Liver (tissue), 9 donors: Measurements from ENCODE around the gene LCN2. TPM values are rescaled to one million over a fixed set of nuclear protein-coding genes. Genes with fewer than 3 reads are reported as not detected.
A peak's percentile ranks its signal among the peaks of the same experiment; 100 is the strongest.

Experiments
- DNase-seq: peaks from one replicate; pipeline ENCODE4 v3.0.0-alpha.2; 2017; ENCODE audit warnings: low spot score
- H3K27ac ChIP-seq, 2 donors: one replicate each; pipeline ENCODE4 v1.7.0; 2013; ENCODE audit warnings: inconsistent platforms in 2 of 2, low read length in 2 of 2, control low read depth in 1 of 2, low read depth in 1 of 2, mild to moderate bottlenecking in 1 of 2
- H3K27me3 ChIP-seq, 4 donors: one replicate each; pipeline versions ENCODE4 v1.6.1 to v1.7.0; 2013; ENCODE audit warnings: low read length in 3 of 4, inconsistent platforms in 1 of 4, mild to moderate bottlenecking in 1 of 4, moderate library complexity in 1 of 4; ENCODE audit not compliant: control insufficient read depth in 4 of 4, insufficient read depth in 4 of 4
- H3K36me3 ChIP-seq, 4 donors: one replicate each; pipeline versions ENCODE4 v1.6.1 to v1.7.0; 2013; ENCODE audit warnings: low read length in 3 of 4, mild to moderate bottlenecking in 3 of 4, low read depth in 1 of 4, moderate library complexity in 1 of 4; ENCODE audit not compliant: control insufficient read depth in 4 of 4, insufficient read depth in 3 of 4
- H3K4me1 ChIP-seq, 4 donors: one replicate each; pipeline versions ENCODE4 v1.6.1 to v1.7.0; 2013; ENCODE audit warnings: low read length in 3 of 4, mild to moderate bottlenecking in 3 of 4, moderate library complexity in 1 of 4; ENCODE audit not compliant: control insufficient read depth in 4 of 4, insufficient read depth in 4 of 4
- H3K4me3 ChIP-seq, 3 donors: one replicate each; pipeline versions ENCODE4 v1.6.1 to v1.7.0; 2013; ENCODE audit warnings: low read length in 3 of 3, control low read depth in 1 of 3, low read depth in 1 of 3, mild to moderate bottlenecking in 1 of 3
- H3K9ac ChIP-seq, 2 donors: one replicate each; pipeline ENCODE4 v1.7.0; 2013; ENCODE audit warnings: low read length in 2 of 2, mild to moderate bottlenecking in 2 of 2, moderate library complexity in 2 of 2, control low read depth in 1 of 2, low read depth in 1 of 2
- H3K9me3 ChIP-seq, 4 donors: one replicate each; pipeline versions ENCODE4 v1.6.1 to v1.7.0; 2013; ENCODE audit warnings: low read length in 3 of 4; ENCODE audit not compliant: control insufficient read depth in 4 of 4
- ATF3 ChIP-seq: IDR thresholded peaks from 2 replicates; pipeline ENCODE4 v1.6.1; 2016; ENCODE audit warnings: antibody characterized with exemption
- CTCF ChIP-seq: fragments of 150-350 bp; IDR thresholded peaks from 2 replicates; pipeline ENCODE4 v1.5.1; 2017; ENCODE audit warnings: improper control_type of control experiment, low read depth, low read length; ENCODE audit not compliant: missing input control
- EGR1 ChIP-seq, 2 donors: IDR thresholded peaks; 2 replicates each; pipeline ENCODE4 v1.6.1; 2016 to 2018; ENCODE audit warnings: antibody characterized with exemption in 2 of 2, low read depth in 2 of 2
- FOXA1 ChIP-seq: IDR thresholded peaks from 2 replicates; pipeline ENCODE4 v1.6.1; 2016; ENCODE audit warnings: antibody characterized with exemption
- FOXA2 ChIP-seq: IDR thresholded peaks from 2 replicates; pipeline ENCODE4 v1.6.1; 2016; ENCODE audit warnings: antibody characterized with exemption
- GABPA ChIP-seq, 2 donors: IDR thresholded peaks in 1 of 2; conservative IDR thresholded peaks in 1 of 2; 2 replicates each; pipeline ENCODE4 v1.6.1; 2016; ENCODE audit warnings: antibody characterized with exemption in 2 of 2, mild to moderate bottlenecking in 1 of 2, moderate library complexity in 1 of 2
- HNF4A ChIP-seq, 2 donors: conservative IDR thresholded peaks; 2 replicates each; pipeline ENCODE4 v1.6.1; 2016; ENCODE audit warnings: antibody characterized with exemption in 2 of 2, mild to moderate bottlenecking in 2 of 2
- HNF4G ChIP-seq: IDR thresholded peaks from 2 replicates; pipeline ENCODE4 v1.6.1; 2016; ENCODE audit warnings: antibody characterized with exemption
- JUND ChIP-seq, 2 donors: IDR thresholded peaks; 2 replicates each; pipeline ENCODE4 v1.6.1; 2016; ENCODE audit warnings: antibody characterized with exemption in 2 of 2
- MAX ChIP-seq: IDR thresholded peaks from 2 replicates; pipeline ENCODE4 v1.6.1; 2016; ENCODE audit warnings: antibody characterized with exemption
- NR2F2 ChIP-seq: IDR thresholded peaks from 2 replicates; pipeline ENCODE4 v1.6.1; 2016; ENCODE audit warnings: antibody characterized with exemption
- RAD21 ChIP-seq, 2 donors: IDR thresholded peaks; 2 replicates each; pipeline ENCODE4 v1.6.1; 2016; ENCODE audit warnings: antibody characterized with exemption in 2 of 2, mild to moderate bottlenecking in 2 of 2
- REST ChIP-seq: IDR thresholded peaks from 2 replicates; pipeline ENCODE4 v1.6.1; 2016; ENCODE audit warnings: antibody characterized with exemption, mild to moderate bottlenecking
- SP1 ChIP-seq: IDR thresholded peaks from 2 replicates; pipeline ENCODE4 v1.6.1; 2018; ENCODE audit warnings: antibody characterized with exemption, mild to moderate bottlenecking
- TAF1 ChIP-seq: conservative IDR thresholded peaks from 2 replicates; pipeline ENCODE4 v1.6.1; 2016; ENCODE audit warnings: antibody characterized with exemption, mild to moderate bottlenecking
- YY1 ChIP-seq: IDR thresholded peaks from 2 replicates; pipeline ENCODE4 v1.6.1; 2016; ENCODE audit warnings: antibody characterized with exemption, mild to moderate bottlenecking
- ZBTB33 ChIP-seq: IDR thresholded peaks from 2 replicates; pipeline ENCODE4 v1.6.1; 2016; ENCODE audit warnings: antibody characterized with exemption
- WGBS: extraction: QIAGEN DNeasy Blood & Tissue Kit; methylation state at CpG from one replicate; pipeline ENCODE4 v1.1.7; 2013; 5-methylcytosine and 5-hydroxymethylcytosine counted together
- polyA plus RNA-seq, 2 donors: library from polyadenylated mRNA; stranded (reverse) in 1 of 2; unstranded in 1 of 2; fragments of 200-250 nt in 1 of 2; fragments of >200 nt in 1 of 2; fragmentation: Nextera tagmentation in 1 of 2; extraction: Ambion mirVana in 1 of 2; gene quantifications; one replicate each; pipeline versions ENCODE4 v1.2.1 to v1.2.3, GENCODE V29; 2013 to 2015
- total RNA-seq, 2 donors: library from RNA; depleted of rRNA; stranded (reverse); fragments of >200 nt; gene quantifications; one replicate each; pipeline ENCODE4 v1.2.3, GENCODE V29; 2014
- donor health status: healthy.
- donor health status: healthy.
- donor health status: healthy.
- donor health status: healthy.
- donor health status: healthy.

Gene LCN2
- total and polyA plus RNA-seq, 4 donors = 7.0 to 64.5 (median 10.4) TPM

GRCh38 chr9:128113526-128114325 is 35.5 kb upstream of the LCN2 start:
- Histone ChIP-seq H3K9me3 (no peaks in the 10 kb centered on the region), H3K4me3 (no peak overlapping the region), H3K9ac (no peak overlapping the region), H3K27me3 (no peaks in the 10 kb centered on the region), H3K27ac (no peak overlapping the region), H3K4me1 (peaks cover 11 to 39% (median 24%) of the 10 kb centered on the region in 4 donors), H3K36me3 (peaks cover 0 to 4% (median 0%) of the 10 kb centered on the region in 4 donors)
- DNase-seq = no peak
- WGBS = 87% methylated on average over 12 of the region's 12 CpGs
- TF ChIP-seq RAD21 (IDR thresholded peaks at IDR 0.05) = no peak

GRCh38 chr9:128114326-128115186 is 34.7 kb upstream of the LCN2 start:
- Histone ChIP-seq H3K4me1 (peaks cover 11 to 35% (median 24%) of the 10 kb centered on the region in 4 donors), H3K4me3 (peak overlapping the region in 1 of 3 donors; percentile 5), H3K36me3 (peaks cover 0 to 4% (median 0%) of the 10 kb centered on the region in 4 donors), H3K27me3 (no peaks in the 10 kb centered on the region), H3K27ac (peak overlapping the region; percentile 89 to 93), H3K9me3 (no peaks in the 10 kb centered on the region), H3K9ac (peak overlapping the region; percentile 75 to 93)
- no peak for DNase-seq
- 70% methylated on average over 29 of the region's 29 CpGs for WGBS
- TF ChIP-seq EGR1 (IDR thresholded peaks at IDR 0.05; ENCODE audit: low read depth in 2 of 2) = no peak
- no peak for TF ChIP-seq GABPA (IDR thresholded peaks at IDR 0.05 in 1 of 2, conservative IDR thresholded peaks at IDR 0.05 in 1 of 2)
- TF ChIP-seq SP1 = no peak
- no peak for TF ChIP-seq HNF4G
- TF ChIP-seq FOXA1 = no peak
- no peak for TF ChIP-seq RAD21 (IDR thresholded peaks at IDR 0.05)
- no peak for TF ChIP-seq ZBTB33
- no peak for TF ChIP-seq ATF3
- no peak for TF ChIP-seq CTCF
- no peak for TF ChIP-seq TAF1
- TF ChIP-seq NR2F2 = no peak
- TF ChIP-seq FOXA2 = no peak
- no peak for TF ChIP-seq MAX
- no peak for TF ChIP-seq HNF4A (conservative IDR thresholded peaks at IDR 0.05)
- no peak for TF ChIP-seq REST
- no peak for TF ChIP-seq YY1
- no peak for TF ChIP-seq JUND (IDR thresholded peaks at IDR 0.05)
